ENCODE data around the gene DPCD.

DPCD gene

DNA sequence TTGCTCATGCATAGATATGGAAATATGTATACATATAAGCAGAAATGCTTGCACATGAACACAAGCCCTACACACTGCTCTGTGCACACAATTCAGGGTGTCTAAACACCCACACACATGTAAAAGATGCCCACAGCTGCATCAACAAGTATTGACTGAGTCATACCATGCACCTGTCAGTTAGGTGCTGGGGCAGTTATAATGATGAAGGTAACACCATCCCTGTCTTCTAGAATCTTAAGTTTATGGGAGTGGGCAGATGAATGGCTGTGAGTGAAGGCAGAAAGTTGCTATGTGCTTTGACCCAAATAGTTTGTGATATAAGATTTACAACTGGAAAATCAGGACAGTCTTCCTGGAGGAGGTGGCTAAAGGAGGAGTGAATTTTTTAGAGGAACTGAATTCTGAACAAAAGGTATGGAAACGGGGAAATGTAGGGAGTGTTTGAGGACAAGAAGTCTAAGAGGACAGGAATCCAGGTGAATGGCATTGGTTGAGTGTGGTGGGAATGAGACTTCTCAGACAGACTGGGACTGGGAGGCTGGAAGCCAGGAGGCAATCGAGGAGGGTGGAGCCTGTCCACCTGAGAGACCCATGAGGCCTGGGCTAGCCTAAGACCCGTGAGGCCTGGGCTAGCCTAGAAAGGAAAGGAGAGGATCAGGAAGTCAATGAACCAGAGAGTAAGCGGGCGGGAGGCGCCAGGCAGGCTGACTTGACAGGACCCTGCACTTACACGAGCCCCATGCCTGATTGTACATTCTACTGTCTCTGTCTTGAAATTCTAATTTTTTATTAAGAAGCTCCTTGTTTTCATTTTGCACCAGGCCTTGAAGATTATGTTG, 20.7 kb upstream of the DPCD start:
- DNase-seq: no peak

DNA sequence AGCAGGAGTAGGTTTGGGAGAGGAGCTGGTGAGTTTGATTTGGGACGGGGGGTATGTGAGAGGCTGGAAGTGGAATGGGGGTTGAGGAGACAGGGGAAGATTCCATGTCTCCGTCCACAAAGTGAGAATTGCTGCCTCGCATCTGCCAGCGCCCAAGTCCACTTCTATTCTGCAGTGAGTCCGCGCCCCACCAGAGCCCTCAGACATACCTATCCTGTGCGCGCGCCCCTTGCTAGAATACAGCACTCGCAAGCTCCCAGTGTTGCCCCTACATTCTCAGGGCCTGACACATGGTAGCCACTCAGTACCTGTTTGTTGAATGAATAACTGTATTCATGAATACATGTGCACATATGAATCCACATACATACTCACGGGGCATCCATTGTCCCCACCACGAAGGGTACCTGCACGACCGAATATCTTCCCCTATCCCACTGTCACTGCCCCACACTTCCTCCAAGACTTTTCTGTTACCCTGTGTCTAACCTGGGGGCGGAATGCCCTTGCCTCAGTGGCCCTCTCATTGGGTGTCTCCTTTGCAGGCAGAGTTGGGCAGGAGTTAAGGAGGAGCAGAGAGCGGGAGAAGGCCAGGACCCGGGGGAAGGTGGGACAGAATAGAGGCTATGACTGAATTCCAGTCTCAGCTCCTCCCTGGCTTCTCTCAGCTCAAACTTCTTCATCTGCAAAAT, 19.9 kb upstream of the DPCD start:
- DNase-seq: no peak

DNA sequence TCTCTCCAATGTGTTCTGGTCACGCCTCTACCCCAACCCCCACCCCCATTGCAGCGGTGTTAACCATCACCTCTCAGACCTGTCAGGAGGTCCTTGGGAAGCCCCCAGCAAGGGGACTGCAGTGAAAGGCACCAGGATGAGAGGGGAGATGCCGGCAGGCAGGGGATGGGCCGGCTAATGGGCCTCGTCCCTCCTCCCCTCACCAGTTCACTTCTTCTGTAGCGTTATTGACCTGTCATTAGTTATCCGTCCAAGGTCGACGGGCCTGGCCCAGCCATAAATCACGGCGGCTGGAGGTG, 18.8 kb upstream of the DPCD start:
- DNase-seq: no peak

DNA sequence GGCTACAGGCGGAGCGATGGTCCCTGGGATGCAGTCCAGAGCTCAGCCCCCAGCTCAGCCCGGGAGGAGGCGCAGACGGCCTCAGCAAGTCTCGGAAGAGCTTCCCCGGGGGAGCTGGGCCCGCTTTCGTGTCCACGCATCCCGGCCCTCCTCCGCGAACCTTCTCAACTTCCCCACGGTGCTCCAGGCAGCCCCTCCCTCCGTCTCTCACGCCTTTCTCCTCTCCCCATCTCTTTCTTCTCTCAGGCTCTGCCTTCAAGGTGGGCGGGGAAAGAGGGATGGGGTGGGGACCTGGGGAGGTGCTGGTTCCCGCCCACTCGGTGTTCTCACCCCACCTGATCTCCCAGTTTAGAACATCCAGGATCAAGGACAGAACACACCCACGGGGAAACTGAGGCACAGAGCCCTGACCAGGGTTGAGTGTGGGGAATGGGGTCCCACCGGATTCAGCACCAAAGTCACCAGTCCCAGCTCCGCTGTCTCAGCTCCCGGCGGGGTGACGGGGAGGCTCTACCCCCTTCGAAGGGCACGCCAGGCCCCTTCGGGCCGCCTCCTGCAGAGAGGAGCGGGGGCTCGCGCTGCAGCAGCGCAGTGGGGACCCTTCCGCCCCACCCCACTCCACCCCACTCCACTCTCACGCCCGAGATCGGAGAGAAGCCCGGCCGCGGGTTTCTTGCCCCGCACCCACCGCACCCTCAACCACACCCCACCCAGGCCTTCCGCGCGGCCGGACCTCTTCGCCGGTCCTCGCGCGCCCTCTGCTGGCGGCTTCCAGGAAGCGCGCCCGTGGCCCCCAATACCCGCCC, 18.3 kb upstream of the DPCD start:
- DNase-seq: peak; percentile 70

DNA sequence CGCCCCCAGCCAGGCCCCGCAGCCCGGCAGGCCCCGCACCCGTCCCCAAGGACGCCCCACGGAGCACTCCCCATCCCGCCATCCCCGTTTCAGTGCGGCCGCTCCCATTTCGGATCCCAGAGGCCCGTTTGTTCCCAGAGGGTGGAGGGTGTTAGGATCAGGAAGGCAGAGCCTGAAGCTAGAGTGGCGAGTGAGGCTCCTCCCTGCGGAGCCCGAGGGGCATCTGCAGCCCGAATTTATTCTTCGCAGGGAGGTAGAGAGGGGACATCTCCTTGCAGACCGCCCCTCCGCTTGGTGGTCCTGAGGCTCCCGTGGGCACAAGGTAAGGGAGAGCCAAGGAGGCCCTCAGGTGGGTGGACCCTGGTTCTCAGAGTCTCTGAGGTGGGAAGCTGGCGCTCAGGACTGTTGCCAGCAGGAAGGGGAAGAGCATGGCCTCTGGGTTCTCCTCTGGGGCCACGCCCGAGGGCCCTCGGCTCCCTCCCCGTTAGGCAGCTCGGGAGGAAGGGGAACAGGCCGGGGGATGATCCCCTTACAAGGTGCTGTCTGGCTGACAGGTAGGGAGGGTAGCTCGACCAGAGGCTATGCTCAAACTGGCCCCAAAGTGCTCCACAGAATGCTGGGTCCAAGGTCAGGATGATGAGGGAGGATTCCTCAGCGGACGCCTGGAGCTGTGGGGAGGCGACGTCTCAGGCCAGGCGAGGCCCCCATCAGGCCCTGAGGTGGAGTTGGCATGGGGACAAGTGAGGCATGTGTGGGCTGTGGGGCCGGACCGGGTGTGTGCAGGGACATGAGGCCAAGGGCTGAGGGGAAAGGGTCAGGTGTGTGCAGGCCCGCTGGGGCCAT, 17.5 kb upstream of the DPCD start:
- no peak for DNase-seq

DNA sequence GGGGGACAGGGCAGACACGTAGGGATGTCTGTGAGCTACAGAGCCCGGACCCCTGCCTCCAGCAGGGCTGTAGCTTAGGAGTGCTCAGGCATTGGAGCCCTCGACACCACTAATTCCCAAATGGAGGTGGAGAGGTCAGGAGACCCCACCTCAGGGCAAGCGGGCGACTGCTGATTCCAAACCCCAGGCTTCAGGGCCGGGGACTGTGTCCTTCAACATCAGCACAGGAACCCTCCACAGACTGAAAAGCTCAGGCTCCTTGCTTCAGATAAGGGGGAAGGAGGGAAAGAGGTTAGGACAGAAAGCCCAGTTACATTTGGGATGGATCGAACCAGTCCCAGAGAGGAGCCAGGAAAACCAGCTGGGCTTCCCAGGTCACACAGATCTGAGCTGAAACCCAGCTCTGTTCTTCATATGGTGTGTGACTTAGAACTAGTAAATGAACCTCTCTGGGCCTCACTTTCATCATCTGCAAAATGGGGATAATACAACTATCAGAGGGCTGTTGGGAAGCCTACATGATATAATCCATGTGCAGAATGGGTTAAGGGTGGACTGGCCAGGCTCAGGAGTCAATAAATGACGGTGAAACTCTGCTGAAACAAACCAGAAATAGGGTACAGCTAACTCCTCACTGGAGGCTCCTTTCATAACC, 16.7 kb upstream of the DPCD start:
- DNase-seq: no peak

DNA sequence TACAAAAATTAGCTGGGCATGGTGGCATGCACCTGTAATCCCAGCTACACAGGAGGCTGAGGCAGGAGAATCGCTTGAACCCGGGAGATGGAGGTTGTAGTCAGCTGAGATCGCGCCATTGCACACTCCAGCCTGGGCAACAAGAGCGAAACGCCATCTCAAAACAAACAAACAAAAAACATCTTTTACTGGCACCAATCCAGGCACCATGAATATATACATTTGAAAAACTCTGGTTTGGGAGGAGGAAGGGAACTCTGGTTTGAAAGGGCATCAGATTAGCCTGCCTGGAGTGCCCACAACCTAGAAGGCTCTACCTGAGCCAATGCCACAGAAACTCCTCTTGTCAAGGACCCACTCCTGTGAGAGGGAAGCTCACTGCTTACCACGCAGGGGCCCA, 16.0 kb upstream of the DPCD start:
- DNase-seq: no peak

DNA sequence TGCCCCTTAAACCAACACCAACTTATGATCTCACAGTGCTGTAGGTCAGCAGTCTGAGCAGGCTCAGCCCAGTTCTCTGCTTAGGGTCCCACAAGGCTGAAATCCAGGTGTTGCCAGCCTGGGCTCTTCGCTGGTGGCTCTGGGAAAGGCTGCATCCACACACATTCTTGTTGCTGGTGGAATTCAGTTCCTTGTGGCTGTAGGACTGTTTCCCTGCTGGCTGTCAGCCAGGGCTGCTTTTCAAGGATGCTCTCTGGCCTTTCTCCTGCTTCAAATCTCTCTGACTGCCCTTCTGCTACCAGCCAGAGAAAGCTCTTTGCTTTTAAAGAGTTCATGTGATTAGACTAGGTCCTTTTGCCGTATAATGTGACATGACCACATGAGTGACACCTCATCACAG, 15.3 kb upstream of the DPCD start:
- no peak for DNase-seq

DNA sequence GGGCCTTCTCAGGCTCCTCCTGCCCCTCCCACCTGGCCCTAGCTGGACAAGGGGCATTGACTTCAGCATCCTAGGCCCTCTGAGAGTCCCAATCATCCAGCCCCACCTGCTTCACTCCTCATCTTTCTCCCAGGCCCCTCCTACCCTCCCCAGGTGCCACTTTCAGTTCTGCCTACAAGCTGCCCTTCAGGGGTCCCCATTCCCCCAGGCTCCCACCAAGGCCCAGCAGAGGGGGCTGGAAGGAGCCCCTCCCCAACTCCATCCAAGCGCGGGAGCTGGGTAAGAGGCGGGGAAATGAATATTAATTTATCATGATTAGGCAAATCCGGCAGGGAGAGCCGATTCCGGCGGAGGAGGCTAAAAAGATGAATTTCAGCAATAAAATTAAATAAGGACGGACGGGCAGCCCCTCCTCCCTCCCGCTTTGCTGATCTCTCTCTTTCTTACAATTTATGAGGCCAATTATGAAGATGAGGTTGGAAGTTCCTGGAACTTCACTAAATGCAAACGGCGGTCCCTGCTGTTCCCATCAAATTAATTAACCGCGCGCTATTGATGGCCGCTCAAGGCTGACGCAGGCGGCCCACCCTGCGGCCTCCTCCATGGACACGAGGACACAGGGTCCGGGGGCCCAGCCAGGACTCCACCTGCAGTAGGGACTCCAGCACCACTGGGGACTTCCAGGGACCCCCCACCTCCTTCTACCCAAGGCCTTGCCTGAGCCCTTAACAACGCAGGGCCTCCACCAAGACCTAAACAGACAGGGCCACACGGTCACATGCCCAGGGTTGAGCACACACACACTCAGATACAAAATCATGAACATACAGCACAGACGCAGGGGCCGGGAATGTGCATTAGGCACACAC, 14.0 kb upstream of the DPCD start:
- DNase-seq: no peak

DNA sequence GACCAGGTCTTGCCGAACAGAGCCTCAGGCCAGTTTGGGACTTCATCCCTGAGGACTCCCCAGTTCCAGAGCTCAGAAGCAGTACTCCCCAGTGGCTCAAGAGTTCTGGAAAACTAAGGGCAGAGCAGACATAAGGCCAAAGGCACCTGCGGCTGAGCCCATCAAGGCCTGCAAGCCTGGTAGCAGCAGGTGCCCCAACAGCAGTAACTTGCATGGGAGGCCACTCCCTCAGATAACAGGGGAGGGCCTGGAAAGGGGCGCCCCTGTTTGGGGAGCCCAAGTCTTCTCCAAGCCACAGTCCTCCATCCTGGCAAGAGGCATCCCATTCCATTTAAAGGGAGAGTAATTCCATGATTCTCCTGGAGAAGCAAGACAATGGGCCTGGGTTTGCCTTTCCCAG, 13.0 kb upstream of the DPCD start:
- no peak for DNase-seq

DNA sequence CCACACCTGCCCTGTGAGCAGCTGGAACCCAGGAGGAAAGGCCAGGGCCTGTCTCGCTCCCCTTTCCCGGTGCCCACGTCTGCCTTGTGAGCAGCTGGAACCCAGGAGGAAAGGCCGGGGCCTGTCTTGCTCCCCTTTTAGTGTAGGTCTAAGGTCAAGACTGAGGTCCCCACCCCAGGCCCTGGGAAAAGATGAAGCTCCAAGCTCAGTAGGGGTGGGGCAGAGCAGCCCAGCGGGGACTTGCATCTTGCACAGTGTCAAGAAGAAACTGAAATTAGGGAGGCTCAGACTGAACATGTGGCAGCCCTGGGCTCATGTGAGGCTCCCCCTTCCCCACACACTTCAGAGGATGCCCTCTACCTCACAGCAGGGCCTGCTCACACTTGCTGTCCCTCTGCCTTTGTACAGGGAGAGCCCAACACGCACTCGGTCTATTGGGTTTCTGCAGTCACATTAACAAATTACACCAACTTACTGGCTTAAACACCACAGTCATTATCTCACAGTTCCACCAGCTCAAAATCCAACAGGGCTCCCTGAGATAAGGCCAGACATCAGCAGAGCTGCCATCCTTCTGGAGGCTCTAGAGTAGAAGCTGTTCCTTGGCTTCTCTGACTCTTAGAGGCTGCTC, 12.4 kb upstream of the DPCD start:
- DNase-seq: no peak

DNA sequence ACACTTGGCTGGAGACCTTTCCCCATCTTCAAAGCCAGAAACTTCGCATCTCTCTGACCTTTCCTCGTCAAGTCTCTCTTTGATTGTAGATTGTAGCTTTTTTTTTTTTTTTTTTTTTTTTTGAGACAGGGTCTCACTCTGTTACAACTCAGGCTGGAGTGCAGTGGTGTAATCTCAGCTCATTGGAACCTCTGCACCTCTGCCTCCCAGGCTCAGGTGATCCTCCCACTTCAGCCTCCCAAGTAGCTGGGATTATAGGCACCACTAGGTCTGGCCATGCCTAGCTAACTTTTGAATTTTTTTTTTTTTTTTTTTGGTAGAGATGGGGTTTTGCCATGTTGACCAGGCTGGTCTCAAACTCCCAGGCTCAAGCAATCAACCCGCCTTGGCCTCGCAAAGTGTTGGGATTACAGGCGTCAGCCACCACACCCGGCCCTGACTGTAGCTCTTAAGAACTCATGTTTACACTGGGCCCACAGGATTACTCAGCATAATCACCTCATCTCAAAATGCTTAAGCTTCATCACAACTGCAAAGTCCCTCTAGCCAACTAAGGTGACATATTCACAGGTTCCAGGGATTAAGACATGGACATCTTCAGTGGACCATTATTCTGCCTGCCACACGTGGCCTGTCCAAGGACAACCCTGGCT, 11.8 kb upstream of the DPCD start:
- DNase-seq: no peak

DNA sequence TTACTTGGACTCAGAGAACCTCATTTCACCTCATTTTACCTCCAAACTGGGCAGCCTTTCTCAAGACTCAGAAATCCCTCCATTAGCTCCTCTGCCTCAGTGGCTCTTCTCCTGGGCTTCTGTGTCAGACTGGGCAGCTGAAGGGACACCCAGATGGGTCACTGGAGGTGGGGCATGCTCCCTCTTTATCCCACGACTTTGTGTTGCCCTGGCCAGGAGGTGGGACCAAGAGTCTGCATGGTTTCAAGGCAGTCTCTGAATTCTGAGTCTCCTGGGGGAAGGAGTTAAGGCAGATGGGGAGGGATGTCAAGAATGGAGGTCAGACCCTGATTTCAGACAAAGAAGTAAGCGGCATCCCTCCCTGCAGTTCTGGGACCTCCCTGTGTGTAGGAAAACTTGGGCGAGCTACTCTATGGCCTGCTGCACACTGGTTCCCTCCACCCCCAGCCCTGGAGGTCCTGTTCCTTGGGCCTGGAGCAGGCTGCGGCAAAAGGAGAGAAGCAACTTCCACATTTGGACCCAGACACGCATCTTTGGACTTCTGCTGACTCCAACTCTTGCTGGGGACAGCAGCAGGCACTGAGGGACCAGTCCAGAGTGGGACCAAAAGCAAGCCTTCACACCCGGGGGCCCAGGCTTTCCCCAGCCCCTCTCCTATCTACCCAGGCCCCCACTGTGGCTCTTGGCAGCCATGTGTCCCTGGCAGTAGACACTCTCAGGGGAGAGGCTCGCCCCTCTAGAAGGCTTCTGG, 10.8 kb upstream of the DPCD start:
- no peak for DNase-seq

DNA sequence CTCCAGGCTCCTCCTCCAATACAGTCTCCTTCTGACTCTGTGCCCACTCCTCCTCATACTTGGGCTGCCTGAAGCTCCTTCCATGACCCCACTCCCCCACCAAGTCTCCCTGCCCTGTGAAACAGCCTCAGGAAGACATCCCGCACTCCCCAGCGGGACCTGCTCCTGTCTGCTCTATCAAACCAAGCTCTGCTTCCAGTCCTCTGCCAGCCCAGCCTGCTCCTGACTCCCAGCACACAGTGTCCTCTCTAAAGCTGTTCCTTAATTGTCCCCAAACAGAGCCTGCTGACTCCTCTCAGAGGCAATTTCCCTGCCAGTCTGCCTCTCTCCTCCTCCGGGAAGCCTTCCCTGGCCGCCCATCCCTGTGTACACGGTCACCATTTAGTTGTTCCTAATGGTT, 9.9 kb upstream of the DPCD start:
- no peak for DNase-seq

DNA sequence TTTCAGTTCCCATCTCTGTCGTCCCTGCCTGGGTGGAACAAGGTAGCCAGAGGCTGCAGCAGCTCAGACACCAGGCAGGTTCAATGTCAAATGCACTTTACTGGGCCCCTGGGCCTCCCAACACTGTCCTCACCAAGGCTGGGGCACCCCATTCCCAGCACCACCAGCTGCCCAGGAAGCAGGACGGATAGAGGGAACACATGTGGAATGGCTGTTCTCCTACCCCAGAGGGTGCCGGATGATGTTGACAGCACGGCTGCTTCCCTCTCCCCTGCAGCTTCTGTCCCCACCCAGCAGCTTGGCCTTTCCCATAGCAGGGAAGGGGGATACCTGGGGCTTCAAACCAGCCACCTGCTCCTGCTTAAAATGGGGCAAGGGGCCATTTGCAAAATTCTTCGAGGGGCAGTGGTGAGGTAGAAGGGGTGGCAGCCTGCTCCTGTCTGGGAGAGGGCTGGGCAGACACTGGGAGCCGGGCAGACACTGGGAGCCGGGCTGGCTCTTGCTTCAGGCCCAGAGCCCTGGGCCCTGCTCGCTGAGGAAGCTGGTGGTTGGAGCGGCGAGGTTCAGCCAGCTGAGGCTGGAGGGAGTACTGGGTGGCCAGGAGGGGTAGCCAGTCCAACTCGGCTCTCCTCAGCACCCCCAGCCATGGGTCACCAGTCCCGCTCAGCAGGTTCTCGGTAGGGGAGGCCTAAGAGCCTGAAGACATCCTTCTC, 9.2 kb upstream of the DPCD start:
- DNase-seq: no peak

DNA sequence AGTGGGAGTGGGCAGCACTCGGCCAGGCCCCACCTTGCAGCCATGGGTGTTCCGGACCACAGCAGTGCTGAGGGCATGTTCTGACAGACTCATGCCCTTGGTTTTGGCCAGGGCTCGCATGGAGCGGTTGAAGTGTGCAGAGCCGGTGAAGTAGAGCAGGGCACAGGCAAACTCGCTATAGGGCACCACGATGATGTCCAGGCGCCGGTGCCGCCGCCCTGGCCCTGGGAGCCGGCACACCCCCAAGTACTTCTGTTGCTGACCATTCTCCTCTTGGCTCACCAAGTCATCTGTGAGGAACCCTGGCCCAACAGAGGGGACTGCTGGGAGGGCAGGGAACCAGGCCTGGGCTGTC, 8.6 kb upstream of the DPCD start:
- DNase-seq: no peak

DNA sequence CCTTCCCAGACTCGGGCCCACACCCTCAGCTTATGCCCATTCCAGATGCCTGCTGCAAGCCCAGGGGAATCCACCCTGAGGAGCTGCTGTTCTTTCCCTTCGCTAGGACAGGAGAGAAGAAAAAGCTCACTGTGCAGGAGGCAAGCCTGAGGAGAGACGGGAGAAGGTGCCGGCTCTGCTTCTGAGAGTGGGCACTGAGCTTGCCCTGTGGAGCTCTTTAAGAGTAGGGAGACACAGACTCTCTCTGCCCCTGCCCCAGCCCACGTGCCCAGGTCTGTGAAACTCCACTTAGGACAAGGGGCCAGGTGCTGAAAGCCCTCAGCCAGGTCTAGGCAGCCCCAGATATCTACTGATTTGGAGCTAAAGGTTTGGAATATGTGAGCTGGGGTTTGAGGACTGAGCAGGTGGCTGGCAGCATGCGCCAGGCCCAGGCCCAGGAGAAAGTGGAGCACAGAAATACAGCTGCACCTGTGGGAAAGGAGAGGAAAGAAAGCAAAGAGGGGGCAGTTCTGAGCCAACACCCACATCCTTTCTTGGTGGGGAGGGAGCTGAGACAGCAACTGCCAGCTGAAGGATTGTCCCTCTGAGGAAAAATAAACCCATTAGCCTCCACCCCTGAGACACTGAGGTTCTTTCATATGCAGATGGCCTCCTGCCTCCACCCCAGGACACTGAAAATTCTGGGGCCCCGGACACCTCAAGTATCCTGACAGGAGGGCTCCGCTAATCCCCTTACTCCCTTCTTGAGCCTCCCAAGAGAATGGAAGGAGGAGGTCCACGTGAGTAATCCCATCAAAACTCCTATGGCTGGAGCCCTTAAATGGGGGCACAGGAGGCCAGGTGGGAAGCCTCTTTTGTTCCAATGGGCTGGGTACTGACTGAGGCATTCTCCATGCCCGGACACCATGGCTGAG, 7.4 kb upstream of the DPCD start:
- DNase-seq: peak; percentile 34

DNA sequence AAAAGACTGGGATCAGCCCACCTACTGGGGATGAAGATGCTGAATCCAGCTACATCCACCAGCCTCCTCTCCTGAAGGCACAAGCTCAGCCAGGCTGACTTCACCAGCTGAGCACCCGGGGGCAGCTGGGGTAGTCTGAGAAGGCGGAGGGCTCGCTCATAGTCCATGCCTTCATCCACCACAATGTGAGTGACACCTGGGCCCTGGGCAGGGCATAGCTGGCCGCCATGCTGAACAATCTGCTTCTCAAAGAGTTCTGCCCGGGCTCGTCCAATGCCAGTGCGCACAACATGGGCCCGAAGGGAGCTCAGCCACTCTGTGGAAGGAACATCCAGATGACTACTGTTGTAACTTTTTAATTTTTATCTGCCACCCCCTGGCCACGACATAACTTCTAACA, 2.3 kb upstream of the DPCD start:
- no peak for DNase-seq
